ENCODE data around the gene MEP1A. TPM values are rescaled to one million over a fixed set of nuclear protein-coding genes. Genes with fewer than 3 reads are reported as not detected.
A peak's percentile ranks its signal among the peaks of the same experiment; 100 is the strongest.

MEP1A gene
- total and polyA plus RNA-seq, 2 donors (not counting 3 experiments of a cell fraction or from before 2014, with no cell fraction given) = not detected

DNA sequence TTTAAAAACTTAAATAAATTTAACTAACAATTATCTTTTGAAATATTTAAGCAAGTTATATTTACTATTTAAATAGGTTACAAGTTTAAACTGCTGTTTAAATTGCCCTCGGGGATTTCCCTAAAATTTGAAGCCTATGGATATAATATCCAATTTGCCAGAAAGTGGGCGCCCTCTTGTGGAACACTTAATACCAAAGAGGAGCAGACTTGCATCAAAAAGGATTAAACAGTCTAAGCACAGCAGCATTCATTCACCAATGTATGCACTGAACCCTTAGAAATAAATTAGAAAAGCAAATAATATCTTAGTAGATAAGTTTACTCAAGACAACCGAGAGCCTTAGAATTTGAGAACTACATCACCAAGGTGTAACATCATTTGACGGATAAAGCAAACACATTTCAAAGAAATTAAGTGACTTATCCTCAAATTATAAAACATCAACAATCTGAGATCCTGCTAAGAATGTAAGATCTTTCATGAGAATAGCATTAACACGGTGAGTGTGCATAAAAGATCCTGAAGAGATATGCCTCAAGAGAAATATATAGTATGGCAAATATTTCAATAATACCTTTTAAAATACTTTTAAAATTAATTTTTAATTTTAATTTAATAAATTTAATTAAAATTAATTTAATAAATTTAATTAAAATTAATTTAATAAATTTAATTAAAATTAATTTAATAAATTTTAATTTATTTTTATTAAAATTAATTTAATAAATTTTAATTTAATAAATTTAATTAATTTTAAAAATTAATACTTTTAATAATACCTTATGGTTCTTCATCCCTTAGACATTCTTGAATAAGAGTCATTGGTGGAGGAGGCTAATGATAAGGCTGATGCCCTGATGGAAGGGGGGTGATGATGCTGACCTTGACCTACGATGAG lies 11.5 kb upstream of the MEP1A start:
- H3K4me3 ChIP-seq (replicated peaks in 1 of 3; ENCODE audit: insufficient read depth in 1 of 3, low read depth in 1 of 3, low read length in 3 of 3) = no peak overlapping the region
- ChIA-PET POLR2A (no interaction called here), CTCF (no interaction called here)
- H3K27me3 ChIP-seq (ENCODE audit: control insufficient read depth in 2 of 2, insufficient read depth in 2 of 2, low read length in 2 of 2) = peaks cover 0 to 4% of the 10 kb centered on the region in 2 experiments
- H2AFZ ChIP-seq (ENCODE audit: low read depth, low read length) = no peak overlapping the region
- no peaks in the 10 kb centered on the region for H4K20me1 ChIP-seq (replicated peaks; ENCODE audit: control insufficient read depth, extremely low read depth, insufficient read depth, low read length)
- intact Hi-C loops (cut with micrococcal nuclease) (loop anchor here (1.0 to 2.0 kb wide), 8 partner anchors 68 to 850 kb away; no protein-coding TSS in a partner anchor), dilution Hi-C loops (cut with MboI; ENCODE audit: extremely low pct_ligation_motif_present, low sequenced_read_pairs) (no loop called here)
- BruUV-seq (replicated peaks) = no TSS peak
- DNase-seq (ENCODE audit: low read depth, low spot score) = peak; percentile 63
- H3K36me3 ChIP-seq (ENCODE audit: control insufficient read depth in 2 of 2, extremely low read depth in 1 of 2, insufficient read depth in 2 of 2, low read length in 2 of 2) = no peaks in the 10 kb centered on the region
- H3K9me3 ChIP-seq (replicated peaks; ENCODE audit: control insufficient read depth, insufficient read depth, low read length) = no peaks in the 10 kb centered on the region
- H3K4me1 ChIP-seq (ENCODE audit: control insufficient read depth, extremely low read depth, insufficient read depth, low read length) = no peaks in the 10 kb centered on the region
- TF ChIP-seq JUN (IDR thresholded peaks at IDR 0.05; ENCODE audit: borderline replicate concordance, insufficient read depth, insufficient read length, low read depth) = no peak
- TF ChIP-seq, protein P1, sequence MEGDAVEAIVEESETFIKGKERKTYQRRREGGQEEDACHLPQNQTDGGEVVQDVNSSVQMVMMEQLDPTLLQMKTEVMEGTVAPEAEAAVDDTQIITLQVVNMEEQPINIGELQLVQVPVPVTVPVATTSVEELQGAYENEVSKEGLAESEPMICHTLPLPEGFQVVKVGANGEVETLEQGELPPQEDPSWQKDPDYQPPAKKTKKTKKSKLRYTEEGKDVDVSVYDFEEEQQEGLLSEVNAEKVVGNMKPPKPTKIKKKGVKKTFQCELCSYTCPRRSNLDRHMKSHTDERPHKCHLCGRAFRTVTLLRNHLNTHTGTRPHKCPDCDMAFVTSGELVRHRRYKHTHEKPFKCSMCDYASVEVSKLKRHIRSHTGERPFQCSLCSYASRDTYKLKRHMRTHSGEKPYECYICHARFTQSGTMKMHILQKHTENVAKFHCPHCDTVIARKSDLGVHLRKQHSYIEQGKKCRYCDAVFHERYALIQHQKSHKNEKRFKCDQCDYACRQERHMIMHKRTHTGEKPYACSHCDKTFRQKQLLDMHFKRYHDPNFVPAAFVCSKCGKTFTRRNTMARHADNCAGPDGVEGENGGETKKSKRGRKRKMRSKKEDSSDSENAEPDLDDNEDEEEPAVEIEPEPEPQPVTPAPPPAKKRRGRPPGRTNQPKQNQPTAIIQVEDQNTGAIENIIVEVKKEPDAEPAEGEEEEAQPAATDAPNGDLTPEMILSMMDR (IDR thresholded peaks at IDR 0.05; ENCODE audit: extremely low read depth in 1 of 2, insufficient read depth in 1 of 2, low read depth in 1 of 2, low read length in 2 of 2) = peak; percentile 50 to 60
- FAIRE-seq = peak; percentile 81
- H3K9me1 ChIP-seq (replicated peaks; ENCODE audit: control insufficient read depth, extremely low read depth, insufficient read depth, low read length) = no peaks in the 10 kb centered on the region
- no peak overlapping the region for H3K4me2 ChIP-seq (ENCODE audit: insufficient read depth, low read length)
- no peak overlapping the region for H3K27ac ChIP-seq (ENCODE audit: insufficient read depth, low read depth, low read length)
- no peaks in the 10 kb centered on the region for H3K79me2 ChIP-seq (ENCODE audit: control insufficient read depth, insufficient read depth, low read length)
- H3K9ac ChIP-seq (replicated peaks; ENCODE audit: extremely low read depth, insufficient read depth, low read length) = no peak overlapping the region

DNA sequence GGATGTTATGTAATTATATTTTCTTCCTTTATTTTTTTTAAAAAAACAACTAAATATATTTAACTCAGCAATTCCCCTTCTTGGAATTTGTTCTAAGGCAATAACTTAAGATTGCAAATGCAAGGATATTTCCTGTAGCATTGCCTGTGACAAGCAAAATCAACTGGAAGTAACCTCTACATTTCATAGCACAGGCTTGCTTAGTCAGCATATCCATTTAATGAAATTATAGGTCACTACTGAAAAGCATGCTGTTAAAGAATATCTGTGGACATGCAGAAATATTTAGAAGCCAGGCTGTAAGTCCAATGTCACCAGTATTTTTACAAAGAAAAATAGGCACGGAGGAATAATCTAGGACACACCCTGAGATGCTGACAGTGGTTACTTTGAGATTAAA lies 8.7 kb upstream of the MEP1A start:
- intact Hi-C loops (cut with micrococcal nuclease) (no loop called here), dilution Hi-C loops (cut with MboI; ENCODE audit: extremely low pct_ligation_motif_present, low sequenced_read_pairs) (no loop called here)
- Histone ChIP-seq H3K79me2 (ENCODE audit: control insufficient read depth, insufficient read depth, low read length) (no peaks in the 10 kb centered on the region), H3K4me3 (replicated peaks in 1 of 3; ENCODE audit: insufficient read depth in 1 of 3, low read depth in 1 of 3, low read length in 3 of 3) (no peak overlapping the region), H3K36me3 (ENCODE audit: control insufficient read depth in 2 of 2, extremely low read depth in 1 of 2, insufficient read depth in 2 of 2, low read length in 2 of 2) (no peaks in the 10 kb centered on the region), H3K4me2 (ENCODE audit: insufficient read depth, low read length) (no peak overlapping the region), H4K20me1 (replicated peaks; ENCODE audit: control insufficient read depth, extremely low read depth, insufficient read depth, low read length) (no peaks in the 10 kb centered on the region), H3K9ac (replicated peaks; ENCODE audit: extremely low read depth, insufficient read depth, low read length) (no peak overlapping the region), H3K27ac (ENCODE audit: insufficient read depth, low read depth, low read length) (no peak overlapping the region), H3K4me1 (ENCODE audit: control insufficient read depth, extremely low read depth, insufficient read depth, low read length) (no peaks in the 10 kb centered on the region), H3K27me3 (ENCODE audit: control insufficient read depth in 2 of 2, insufficient read depth in 2 of 2, low read length in 2 of 2) (peaks cover 0 to 4% of the 10 kb centered on the region in 2 experiments), H3K9me3 (replicated peaks; ENCODE audit: control insufficient read depth, insufficient read depth, low read length) (no peaks in the 10 kb centered on the region), H3K9me1 (replicated peaks; ENCODE audit: control insufficient read depth, extremely low read depth, insufficient read depth, low read length) (no peaks in the 10 kb centered on the region), H2AFZ (ENCODE audit: low read depth, low read length) (no peak overlapping the region)
- ChIA-PET CTCF (no interaction called here), POLR2A (no interaction called here)
- TF ChIP-seq POLR2AphosphoS5 (IDR thresholded peaks at IDR 0.05; ENCODE audit: insufficient read depth, low read depth, low read length) = no peak
- no peak for TF ChIP-seq MYC (IDR thresholded peaks at IDR 0.05; ENCODE audit: low read depth, low read length)
- no peak for TF ChIP-seq GATA2 (IDR thresholded peaks at IDR 0.05; ENCODE audit: insufficient read depth, insufficient read length, low read depth, low read length)
- no peak for TF ChIP-seq JUN (IDR thresholded peaks at IDR 0.05; ENCODE audit: borderline replicate concordance, insufficient read depth, insufficient read length, low read depth)
- TF ChIP-seq EZH2 (IDR thresholded peaks at IDR 0.05; ENCODE audit: borderline replicate concordance, low read depth, low read length, severe bottlenecking) = no peak
- TF ChIP-seq, protein P1 (IDR thresholded peaks at IDR 0.05; ENCODE audit: extremely low read depth in 1 of 2, insufficient read depth in 1 of 2, low read depth in 1 of 2, low read length in 2 of 2) = no peak
- TF ChIP-seq POLR2A (IDR thresholded peaks at IDR 0.05; ENCODE audit: low read depth, low read length) = no peak
- no peak for TF ChIP-seq FOS (IDR thresholded peaks at IDR 0.05; ENCODE audit: borderline replicate concordance, insufficient read depth, low read length)
- TF ChIP-seq MAX (IDR thresholded peaks at IDR 0.05; ENCODE audit: insufficient read depth, insufficient read length) = no peak
- DNase-seq (ENCODE audit: low read depth, low spot score) (no peak), FAIRE-seq (no peak)
- BruUV-seq (replicated peaks) = no TSS peak

Data from endothelial cell of umbilical vein (primary cell).